EH (cell line): ENCODE data around the gene SFXN2.
"Not testable (repeated sequence)": the region's sequence is repeated elsewhere in the genome, so short reads cannot be mapped to it uniquely, and the experiment has no call there.

Source experiments
- DNase-seq: peaks from one replicate; pipeline ENCODE4 v3.0.0-alpha.2; 2015; ENCODE audit warnings: low read depth

Gene SFXN2

DNA sequence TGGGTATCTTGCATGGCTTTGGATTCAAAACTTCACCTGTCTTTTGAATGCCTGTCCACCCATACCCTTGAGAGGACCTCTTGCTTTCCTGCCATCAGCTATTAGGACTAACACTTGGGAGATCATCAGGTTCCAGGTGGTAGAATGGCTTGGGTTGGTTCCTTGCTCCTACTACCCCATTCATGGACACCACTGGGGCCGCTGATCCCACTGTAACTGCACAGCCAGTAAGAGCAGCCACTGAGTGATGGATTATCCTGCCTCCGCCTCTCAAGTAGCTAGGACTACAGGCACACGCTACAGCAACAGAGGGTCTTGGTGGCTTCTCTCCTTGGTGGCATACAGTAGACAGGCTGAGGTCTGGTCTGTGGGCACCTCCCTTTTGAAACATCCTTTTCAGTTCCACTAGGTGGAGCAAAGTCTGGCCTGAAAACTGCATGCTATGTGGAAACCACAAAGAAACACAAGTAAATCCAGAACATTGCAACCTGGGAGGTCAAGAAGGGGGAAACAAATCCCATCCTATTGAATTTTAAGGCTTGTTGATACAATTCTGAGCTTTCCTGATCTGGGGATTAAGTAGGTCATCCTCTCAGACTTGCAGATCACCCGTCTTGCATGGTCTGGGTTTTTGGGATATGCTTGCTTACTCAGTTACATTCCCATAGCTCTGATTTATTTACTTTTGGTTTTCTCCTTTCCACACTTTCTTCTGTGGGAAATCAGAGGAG is 38.7 kb downstream of the SFXN2 start:
- peak; percentile 86 for DNase-seq

- DNase-seq, result no peak
Observed at GRCh38 chr10:102753718-102754117, 39.3 kb downstream of the SFXN2 start.

DNA sequence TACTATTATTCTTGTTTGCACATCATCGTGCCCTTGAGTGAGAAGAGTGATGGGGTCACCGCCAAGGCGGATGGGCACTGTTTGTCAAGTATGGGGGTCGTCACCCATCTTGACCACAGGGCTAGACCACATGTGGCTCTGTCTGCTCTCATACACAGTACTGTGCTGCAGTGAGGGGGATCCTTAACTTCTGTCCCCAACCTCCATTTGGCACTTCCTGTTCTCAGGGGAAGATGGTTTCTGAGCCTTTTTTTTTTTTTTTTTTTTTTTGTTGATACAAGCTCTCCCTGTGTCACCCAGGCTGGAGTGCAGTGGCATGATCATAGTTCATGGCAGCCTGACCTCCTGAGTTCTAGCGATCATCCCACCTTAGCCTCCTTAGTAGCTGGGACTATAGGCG is 42.9 kb downstream of the SFXN2 start:
- no peak for DNase-seq

DNA sequence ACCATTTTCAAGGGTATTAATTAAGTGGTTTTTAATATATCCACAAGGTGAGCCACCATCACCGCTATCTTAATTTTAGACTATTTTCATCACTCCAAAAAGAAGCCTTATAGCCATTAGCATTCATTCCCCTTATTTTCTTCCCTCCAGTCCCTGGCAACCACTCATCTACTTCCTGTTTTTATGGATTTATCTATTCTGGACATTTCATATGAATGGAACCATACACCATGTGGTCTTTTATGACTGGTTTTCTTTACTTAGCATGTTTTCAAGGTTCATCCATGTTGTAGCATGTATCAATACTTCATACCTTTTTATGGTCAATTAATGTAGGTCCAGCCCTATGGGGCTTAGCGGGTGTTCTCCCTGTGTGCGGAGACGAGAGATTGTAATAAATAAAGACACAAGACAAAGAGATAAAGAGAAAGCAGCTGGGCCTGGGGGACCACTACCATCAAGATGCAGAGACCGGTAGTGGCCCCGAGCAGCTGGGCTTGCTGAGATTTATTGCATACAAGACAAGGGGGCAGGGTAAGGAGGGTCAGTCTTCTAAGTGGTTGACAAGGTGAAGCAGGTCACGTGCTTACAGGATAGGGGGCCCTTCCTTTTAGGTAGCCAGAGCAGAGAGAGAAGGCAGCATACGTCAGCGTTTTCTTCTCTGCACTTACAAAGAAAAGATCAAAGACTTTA is 44.0 kb downstream of the SFXN2 start:
- DNase-seq, result no peak

DNA sequence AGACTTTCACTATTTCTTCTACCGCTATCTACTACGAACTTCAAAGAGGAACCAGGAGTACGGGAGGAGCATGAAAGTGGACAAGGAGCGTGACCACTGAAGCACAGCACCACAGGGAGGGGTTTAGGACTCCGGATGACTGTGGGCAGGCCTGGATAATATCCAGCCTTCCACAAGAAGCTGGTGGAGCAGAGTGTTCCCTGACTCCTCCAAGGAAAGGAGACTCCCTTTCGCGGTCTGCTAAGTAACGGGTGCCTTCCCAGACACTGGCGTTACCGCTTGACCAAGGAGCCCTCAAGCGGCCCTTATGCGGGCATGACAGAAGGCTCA is 44.5 kb downstream of the SFXN2 start:
- DNase-seq, result not testable (repeated sequence)

DNA sequence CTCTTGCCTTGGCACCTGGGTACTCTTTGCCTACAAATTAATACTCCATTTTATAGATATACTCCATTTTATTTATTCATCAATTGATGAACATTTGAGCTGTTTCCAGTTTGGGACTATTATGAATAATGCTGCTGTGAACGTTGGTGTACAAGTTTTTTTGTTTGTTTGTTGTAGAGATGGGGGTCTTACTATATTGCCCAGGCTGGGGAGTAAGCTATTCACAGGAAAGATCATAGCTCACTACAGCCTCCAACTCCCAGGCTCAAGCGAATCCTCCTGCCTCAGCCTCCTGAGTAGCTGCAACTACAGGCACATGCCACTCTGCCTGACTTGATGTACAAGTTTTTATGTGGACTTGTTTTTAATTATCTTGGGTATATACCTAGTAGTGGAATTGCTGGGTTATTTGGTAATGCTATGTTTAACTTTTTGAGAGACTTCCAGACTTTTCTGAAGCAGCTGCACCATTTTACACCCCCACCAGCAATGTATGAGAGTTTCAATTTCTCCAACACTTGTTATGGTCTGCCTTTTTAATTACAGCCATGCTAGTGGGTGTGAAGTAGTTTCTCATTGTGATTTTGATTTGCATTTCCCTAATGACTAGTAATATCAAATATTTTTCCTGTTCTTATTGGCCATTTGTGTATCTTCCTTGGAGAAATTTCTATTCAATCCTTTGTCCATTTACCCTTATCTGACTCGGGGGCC is 45.2 kb downstream of the SFXN2 start:
- DNase-seq, result no peak

DNA sequence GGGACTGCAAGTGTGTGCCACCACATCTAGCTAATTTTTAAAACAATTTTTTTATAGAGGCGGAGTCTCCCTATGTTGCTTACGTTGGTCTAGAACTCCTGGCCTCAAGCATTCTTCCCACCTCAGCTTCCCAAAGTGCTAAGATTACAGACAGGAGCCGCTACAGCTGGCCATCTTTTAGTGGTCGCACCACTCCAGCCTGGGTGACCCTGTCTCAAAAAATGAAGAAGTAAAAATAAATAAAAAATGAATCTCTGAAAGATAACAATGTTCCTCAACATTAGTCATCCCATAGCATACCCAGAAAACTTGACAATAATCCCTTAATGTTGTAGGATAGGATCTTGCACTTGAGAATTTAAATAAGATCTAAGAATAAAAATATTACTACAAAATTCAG is 47.5 kb downstream of the SFXN2 start:
- peak; percentile 41 for DNase-seq

- DNase-seq, result no peak
Observed at GRCh38 chr10:102762401-102763015, 48.1 kb downstream of the SFXN2 start.

DNA sequence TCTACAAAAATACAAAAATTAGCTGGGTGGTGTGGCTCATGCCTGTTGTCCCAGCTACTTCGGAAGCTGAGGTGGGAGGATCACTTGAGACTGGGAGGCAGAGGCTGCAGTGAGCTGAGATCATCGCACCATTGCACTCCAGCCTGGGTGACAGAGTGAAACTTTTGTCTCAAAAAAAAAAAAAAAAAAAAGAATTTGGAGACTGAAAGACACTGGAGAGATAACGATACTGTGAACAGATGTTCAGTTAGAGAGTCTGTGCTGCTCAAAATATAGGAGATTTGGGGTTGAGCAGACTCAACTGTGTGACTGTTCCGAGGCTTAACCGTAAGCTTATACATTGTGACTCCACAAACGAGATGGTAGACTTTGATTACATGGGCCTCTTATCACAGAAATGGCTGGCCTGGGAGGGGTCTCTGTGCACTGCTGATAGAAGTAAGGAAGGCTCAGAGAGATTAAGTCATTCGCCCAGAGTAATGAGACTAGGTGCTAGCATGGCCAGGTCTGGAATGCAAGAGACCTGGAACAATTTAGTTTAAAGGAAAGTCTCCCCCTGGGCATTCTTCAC is 48.7 kb downstream of the SFXN2 start:
- DNase-seq, result no peak

DNA sequence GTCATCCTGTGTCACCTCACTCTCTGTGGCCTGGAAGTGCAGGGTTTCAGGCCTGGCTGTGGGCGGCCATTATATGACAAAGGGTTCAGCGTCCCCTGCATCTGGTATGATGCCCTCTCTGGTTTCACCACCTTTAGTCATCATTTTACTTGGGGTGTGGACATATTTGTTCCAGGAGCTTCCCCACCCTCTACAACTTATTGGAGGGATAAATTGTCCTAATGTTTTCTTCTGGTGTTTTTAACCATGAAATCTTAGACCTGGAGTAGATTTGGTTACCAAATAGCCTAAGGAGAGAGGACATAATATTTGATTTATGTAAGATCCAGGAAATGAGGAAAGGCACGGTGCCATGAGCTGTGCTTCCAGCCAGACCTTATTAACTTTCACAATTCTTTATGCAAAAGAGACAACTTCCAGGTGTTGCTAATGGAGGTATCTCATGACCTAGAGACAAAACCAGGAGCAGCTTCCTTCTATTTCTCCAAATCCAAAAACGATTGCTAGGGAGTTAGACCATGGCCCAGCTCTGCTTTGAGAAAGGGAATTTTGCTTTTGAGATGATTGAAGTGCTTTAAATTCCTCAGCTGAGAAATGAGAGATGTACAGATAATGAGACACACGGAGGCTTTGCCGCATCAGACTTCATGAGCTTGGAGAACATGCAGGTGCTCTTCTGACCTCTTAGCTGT is 50.2 kb downstream of the SFXN2 start:
- peak; percentile 76 for DNase-seq

GRCh38 chr10:102765336-102765735 is 50.9 kb downstream of the SFXN2 start:
- no peak for DNase-seq

DNA sequence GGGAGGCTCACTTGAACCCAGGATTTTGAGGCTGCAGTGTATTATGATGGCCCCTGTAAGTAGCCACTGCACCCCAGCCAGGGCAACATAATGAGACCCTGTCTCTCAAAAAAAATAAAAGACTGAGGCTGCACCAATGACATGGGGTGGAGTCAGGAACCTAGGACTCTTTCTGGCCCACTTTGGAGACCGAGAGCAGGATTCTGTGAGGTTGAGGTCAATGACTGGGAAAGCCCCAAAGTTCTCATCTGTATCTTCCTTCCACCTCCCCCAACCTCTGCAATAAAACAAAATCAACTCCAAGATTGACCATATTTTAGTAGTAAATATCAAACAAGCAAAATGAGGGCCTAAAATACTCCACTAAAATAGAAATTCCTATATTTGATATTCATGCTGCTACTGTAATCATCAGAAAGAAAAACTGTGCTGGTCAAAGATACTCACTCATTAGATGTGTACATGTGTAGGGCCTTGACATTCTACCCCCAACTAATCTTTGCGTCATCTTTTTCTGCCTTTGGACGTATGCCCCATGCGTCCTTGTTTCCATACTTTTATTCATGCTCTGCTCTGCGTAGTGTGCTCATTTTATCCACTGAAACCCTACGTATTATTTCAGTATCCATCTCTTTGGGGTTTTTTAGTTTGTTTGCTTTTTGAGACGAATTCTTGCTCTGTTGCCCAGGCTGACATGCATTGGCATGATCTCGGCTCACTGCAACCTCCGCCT is 53.2 kb downstream of the SFXN2 start:
- DNase-seq, result no peak

- no peak for DNase-seq
Observed at GRCh38 chr10:102769375-102770107, 55.1 kb downstream of the SFXN2 start.

- no peak for DNase-seq
Observed at GRCh38 chr10:102770108-102770482, 55.7 kb downstream of the SFXN2 start.

GRCh38 chr10:102770792-102771191 is 56.4 kb downstream of the SFXN2 start:
- no peak for DNase-seq

GRCh38 chr10:102773320-102773719 is 58.9 kb downstream of the SFXN2 start:
- peak; percentile 74 for DNase-seq

GRCh38 chr10:102773986-102774385 is 59.5 kb downstream of the SFXN2 start:
- DNase-seq, result peak; percentile 21

DNA sequence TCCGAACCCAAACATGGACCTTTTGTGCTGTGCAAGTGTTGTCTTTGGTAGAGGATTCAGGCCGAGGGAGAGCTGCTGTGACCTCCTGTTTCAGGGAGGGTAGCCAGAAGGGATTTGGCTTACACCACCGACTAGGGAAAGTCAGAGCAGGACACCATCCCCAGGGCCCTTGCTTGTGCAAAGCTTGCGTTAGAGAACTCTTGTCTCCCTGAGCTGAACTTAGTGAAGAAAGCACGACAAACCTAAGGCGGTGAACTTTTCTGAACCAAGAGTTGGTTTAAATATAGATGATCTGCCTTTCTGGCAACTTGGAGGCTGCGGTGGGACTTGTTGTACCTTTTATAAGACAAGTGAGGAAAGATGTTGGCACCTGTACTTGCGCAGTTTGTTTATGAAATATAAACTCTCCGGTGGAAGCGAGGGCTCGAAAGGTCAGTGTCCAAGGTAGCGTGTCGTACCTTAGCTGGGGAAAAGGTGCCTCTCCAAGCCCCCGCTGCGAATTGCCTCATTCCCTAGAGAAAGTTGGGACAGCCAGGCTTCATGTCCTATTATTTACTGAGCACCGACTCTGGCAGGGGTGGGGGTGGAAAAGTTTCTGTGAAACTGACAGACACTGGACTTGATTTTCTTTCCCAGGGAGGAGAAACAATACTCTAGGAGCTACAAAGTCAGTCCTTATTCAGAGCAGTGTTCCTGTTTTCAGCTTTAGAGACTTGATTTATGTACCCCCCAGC is 60.9 kb downstream of the SFXN2 start:
- no peak for DNase-seq

- peak; percentile 84 for DNase-seq
Observed at GRCh38 chr10:102775935-102776669, 61.7 kb downstream of the SFXN2 start.
